Spleen (tissue), 11 donors: ENCODE measurements around the gene TAF8. TPM values are rescaled to one million over a fixed set of nuclear protein-coding genes. Genes with fewer than 3 reads are reported as not detected.

Experiments
- DNase-seq: peaks from one replicate; pipeline ENCODE4 v3.0.0-alpha.2; 2020
- H3K27ac ChIP-seq, 8 donors: fragments of 200-600 bp; sonication (generic) in 7 of 8; 1 replicate in 4 of 8; 2 replicates in 4 of 8; pipeline versions ENCODE4 v1.5.0 to v1.8.0; 2016 to 2021; ENCODE audit warnings: inconsistent platforms in 4 of 8, mild to moderate bottlenecking in 4 of 8, moderate library complexity in 1 of 8
- H3K27me3 ChIP-seq, 7 donors: fragments of 200-600 bp; sonication (generic) in 6 of 7; replicated peaks in 1 of 7; 1 replicate in 4 of 7; 2 replicates in 3 of 7; pipeline versions ENCODE4 v1.5.0 to v1.8.0; 2016 to 2021; ENCODE audit warnings: inconsistent platforms in 3 of 7, mild to moderate bottlenecking in 1 of 7
- H3K36me3 ChIP-seq, 6 donors: fragments of 200-600 bp; sonication (generic) in 5 of 6; 1 replicate in 4 of 6; 2 replicates in 2 of 6; pipeline versions ENCODE4 v1.5.0 to v1.8.0; 2016 to 2021; ENCODE audit warnings: inconsistent platforms in 2 of 6
- H3K4me1 ChIP-seq, 6 donors: fragments of 200-600 bp; sonication (generic) in 5 of 6; 1 replicate in 3 of 6; 2 replicates in 3 of 6; pipeline versions ENCODE4 v1.5.0 to v1.8.0; 2016 to 2021; ENCODE audit warnings: inconsistent platforms in 3 of 6
- H3K4me3 ChIP-seq, 8 donors: fragments of 200-600 bp; sonication (generic) in 7 of 8; 1 replicate in 4 of 8; 2 replicates in 4 of 8; pipeline versions ENCODE4 v1.5.0 to v1.8.0; 2016 to 2021; ENCODE audit warnings: inconsistent platforms in 4 of 8, mild to moderate bottlenecking in 4 of 8, moderate library complexity in 2 of 8
- H3K9me3 ChIP-seq, 8 donors: fragments of 200-600 bp; sonication (generic) in 7 of 8; 1 replicate in 4 of 8; 2 replicates in 4 of 8; pipeline versions ENCODE4 v1.5.0 to v1.8.0; 2016 to 2021; ENCODE audit warnings: inconsistent platforms in 4 of 8
- CTCF ChIP-seq, 11 experiments: fragments of 200-600 bp in 7 of 11; fragments of 450-650 bp in 4 of 11; sonication (generic) in 4 of 11; IDR thresholded peaks in 8 of 11; conservative IDR thresholded peaks in 3 of 11; 1 replicate in 7 of 11; 2 replicates in 4 of 11; pipeline versions ENCODE4 v1.4.0 to v1.8.0; 2016 to 2021; ENCODE audit warnings: antibody characterized with exemption in 11 of 11, inconsistent platforms in 4 of 11, mild to moderate bottlenecking in 1 of 11
- POLR2A ChIP-seq, 3 donors: fragments of 450-650 bp; IDR thresholded peaks; one replicate each; pipeline ENCODE4 v1.5.1; 2017; ENCODE audit warnings: antibody characterized with exemption in 3 of 3, mild to moderate bottlenecking in 1 of 3
- POLR2AphosphoS5 ChIP-seq, 3 donors: sonication (generic); formaldehyde crosslinking; IDR thresholded peaks; one replicate each; pipeline ENCODE4 v1.5.1; 2017; ENCODE audit warnings: antibody characterized with exemption in 3 of 3
- WGBS, 5 donors: extraction: QIAGEN DNeasy Blood & Tissue Kit in 3 of 5; methylation state at CpG; one replicate each; pipeline versions ENCODE4 v1.1.5 to v1.1.7; 2013 to 2018; 5-methylcytosine and 5-hydroxymethylcytosine counted together
- intact Hi-C: fragments of 100-400 bp; cut with DNase I; formaldehyde crosslinking; loops from one replicate; pipeline ENCODE4 v1.15.0; 2023; ENCODE audit warnings: low total_unique reads
- polyA plus RNA-seq, 3 donors: library from polyadenylated mRNA; stranded (reverse); fragments of 200-250 nt; gene quantifications; one replicate each; pipeline ENCODE4 v1.2.1, GENCODE V29; 2013
- total RNA-seq, 7 donors: library from RNA; depleted of rRNA in 3 of 7; stranded (reverse); fragments of >200 nt in 3 of 7; fragmentation: NEBNext Ultra II Directional in 4 of 7; extraction: Animal tissue kit (Norgen Biotek cat#: 25700) in 4 of 7; gene quantifications; one replicate each; pipeline versions ENCODE4 v1.1.0 to v1.2.1, GENCODE V29; 2016 to 2021
- donor health status: healthy with polysubstance abuse.
- donor health status: DM: no; HTN: no; CAD: no; lungs with moderate emphysema.
- donor health status: DM: no; HTN: no; CAD: no.
- donor health status: Bipolar disorder and iron deficiency.
- donor health status: healthy.
- donor health status: DM: no; HTN: no; CAD: no.
- donor health status: DM: yes; HTN: yes; CAD: no.

Gene TAF8
- total and polyA plus RNA-seq, 10 donors = 8.2 to 56.3 (median 35.4) TPM

- TF ChIP-seq POLR2AphosphoS5 (IDR thresholded peaks at IDR 0.05) (no peak), POLR2A (IDR thresholded peaks at IDR 0.05) (no peak), CTCF (IDR thresholded peaks at IDR 0.05 in 8 of 11, conservative IDR thresholded peaks at IDR 0.05 in 3 of 11) (no peak)
- Histone ChIP-seq H3K9me3 (no peaks in the 10 kb centered on the region), H3K27ac (peak overlapping the region in 5 of 8 donors; percentile 12 to 96 (median 26)), H3K4me1 (peaks cover 61 to 100% (median 98%) of the 10 kb centered on the region in 6 donors), H3K4me3 (peak overlapping the region in 1 of 8 donors; percentile 83), H3K27me3 (no peaks in the 10 kb centered on the region), H3K36me3 (peaks cover 0 to 75% (median 6%) of the 10 kb centered on the region in 6 donors)
- DNase-seq = no peak
- intact Hi-C loops = loop anchor here (5.0 kb wide), 1 partner anchor 105 kb away; no protein-coding TSS in a partner anchor
- WGBS, 5 donors = 74 to 87% (median 77%) methylated on average over 14 of the region's 14 CpGs
These were observed 8.2 kb upstream of the TAF8 start for GRCh38 chr6:42042108-42042507.

GRCh38 chr6:42043787-42044475 lies 6.4 kb upstream of the TAF8 start:
- Histone ChIP-seq H3K4me3 (peak overlapping the region in 6 of 8 donors; percentile 9 to 98 (median 80)), H3K27me3 (no peaks in the 10 kb centered on the region), H3K4me1 (peaks cover 61 to 97% (median 88%) of the 10 kb centered on the region in 6 donors), H3K27ac (peak overlapping the region in 7 of 8 donors; percentile 87 to 96 (median 95)), H3K36me3 (peaks cover 0 to 64% (median 5%) of the 10 kb centered on the region in 6 donors), H3K9me3 (no peaks in the 10 kb centered on the region)
- DNase-seq = peak; percentile 95
- WGBS, 5 donors = 17 to 46% (median 41%) methylated on average over 17 to 21 of the region's 21 CpGs
- TF ChIP-seq CTCF (IDR thresholded peaks at IDR 0.05 in 8 of 11, conservative IDR thresholded peaks at IDR 0.05 in 3 of 11) (peak; percentile 95 to 99 (median 98)), POLR2A (IDR thresholded peaks at IDR 0.05) (no peak), POLR2AphosphoS5 (IDR thresholded peaks at IDR 0.05) (peak; percentile 61 to 91 (median 65))
- intact Hi-C loops = loop anchor here (5.0 kb wide), 1 partner anchor 107 kb away; no protein-coding TSS in a partner anchor

- peak; percentile 99 for DNase-seq
- Histone ChIP-seq H3K9me3 (no peaks in the 10 kb centered on the region), H3K27me3 (no peaks in the 10 kb centered on the region), H3K36me3 (peaks cover 0 to 47% (median 5%) of the 10 kb centered on the region in 6 donors), H3K4me1 (peaks cover 56 to 93% (median 84%) of the 10 kb centered on the region in 6 donors), H3K4me3 (peak overlapping the region; percentile 78 to 98 (median 88)), H3K27ac (peak overlapping the region; percentile 84 to 96 (median 94))
- intact Hi-C loops = loop anchor here (5.0 kb wide), 1 partner anchor 263 kb away; the partner anchor contains the start of gene PRICKLE4
- TF ChIP-seq CTCF (IDR thresholded peaks at IDR 0.05 in 8 of 11, conservative IDR thresholded peaks at IDR 0.05 in 3 of 11) = peak in 2 of 11 experiments; percentile 29 to 45
- peak; percentile 98 for TF ChIP-seq POLR2AphosphoS5 (IDR thresholded peaks at IDR 0.05)
- peak in 1 of 3 donors; percentile 60 for TF ChIP-seq POLR2A (IDR thresholded peaks at IDR 0.05)
- WGBS, 5 donors = 5 to 7% (median 6%) methylated on average over 14 of the region's 14 CpGs
These were observed 4.5 kb upstream of the TAF8 start for GRCh38 chr6:42045538-42046460.
